A673 (cell line): ENCODE results near the gene C14orf132. TPM values are rescaled to one million over a fixed set of nuclear protein-coding genes. Genes with fewer than 3 reads are reported as not detected.

Experiments
- BruUV-seq: library from RNA; stranded (reverse); fragments of 400-500 nt; replicated peaks from 2 replicates; lab custom pipeline; 2021; lab: Mats Ljungman, UMichigan
- CTCF ChIA-PET: fragments of 300-600 bp; sonication (Branson Sonifier 250); formaldehyde crosslinking; loops from one replicate; lab custom pipeline; 2022; ENCODE audit warnings: antibody characterized with exemption; lab: Charles Lee
- POLR2A ChIA-PET: fragments of 300-600 bp; sonication (Branson Sonifier 250); formaldehyde crosslinking; loops from one replicate; lab custom pipeline; 2022; ENCODE audit warnings: antibody characterized with exemption; ENCODE audit not compliant: low non-redundant PET; lab: Charles Lee
- DNase-seq: peaks from one replicate; pipeline ENCODE4 v3.0.0-alpha.2; 2015; ENCODE audit warnings: low spot score
- H3K27ac ChIP-seq: fragments of 200-600 bp; sonication (generic); 2 replicates; pipeline ENCODE4 v1.5.1; 2016; ENCODE audit warnings: mixed run types, low read depth, mild to moderate bottlenecking, mixed read lengths, antibody characterized with exemption, low read length; ENCODE audit not compliant: poor library complexity, severe bottlenecking
- H3K27me3 ChIP-seq: fragments of 200-600 bp; sonication (generic); replicated peaks from 2 replicates; pipeline ENCODE4 v1.6.1; 2017; ENCODE audit warnings: mixed run types, low read depth, mild to moderate bottlenecking, mixed read lengths, antibody characterized with exemption, low read length; ENCODE audit not compliant: insufficient read depth, poor library complexity
- H3K36me3 ChIP-seq: fragments of 200-600 bp; sonication (generic); 2 replicates; pipeline ENCODE4 v1.6.1; 2016; ENCODE audit warnings: mixed run types, mild to moderate bottlenecking, mixed read lengths, antibody characterized with exemption, low read length; ENCODE audit not compliant: insufficient read depth, poor library complexity, severe bottlenecking
- H3K4me1 ChIP-seq: fragments of 200-600 bp; sonication (generic); 2 replicates; pipeline ENCODE4 v1.6.1; 2017; ENCODE audit warnings: mixed run types, mild to moderate bottlenecking, mixed read lengths, antibody characterized with exemption, low read length; ENCODE audit not compliant: insufficient read depth, poor library complexity, severe bottlenecking
- H3K4me3 ChIP-seq: fragments of 200-600 bp; sonication (generic); 2 replicates; pipeline ENCODE4 v1.5.1; 2016; ENCODE audit warnings: low read depth, mixed run types, mild to moderate bottlenecking, mixed read lengths, low read length; ENCODE audit not compliant: poor library complexity, severe bottlenecking
- H3K9me3 ChIP-seq: fragments of 200-600 bp; sonication (generic); 2 replicates; pipeline ENCODE4 v1.6.1; 2016; ENCODE audit warnings: mixed run types, low read depth, mild to moderate bottlenecking, mixed read lengths, antibody characterized with exemption, low read length; ENCODE audit not compliant: poor library complexity, severe bottlenecking
- EZH2 ChIP-seq: fragments of 200-600 bp; sonication (generic); IDR thresholded peaks from 2 replicates; pipeline ENCODE4 v1.6.1; 2017; ENCODE audit warnings: borderline replicate concordance, low read depth, mild to moderate bottlenecking, mixed read lengths, antibody characterized with exemption, low read length; ENCODE audit not compliant: poor library complexity, severe bottlenecking
- intact Hi-C: fragments of 100-400 bp; cut with micrococcal nuclease; formaldehyde crosslinking; loops from one replicate; pipeline ENCODE4 v1.10.0; 2022; ENCODE audit not compliant: unreplicated experiment
- total RNA-seq: library from RNA; stranded (reverse); gene quantifications from 2 replicates; pipeline ENCODE4 v1.2.3, GENCODE V29; 2021
- TF ChIP-seq, protein P1 (sequence below): fragments of 300-800, 200-600 bp; sonication (generic); conservative IDR thresholded peaks from 2 replicates; pipeline ENCODE4 v1.5.1; 2017; ENCODE audit warnings: low read depth, mild to moderate bottlenecking, antibody characterized with exemption, low read length, moderate library complexity, mixed read lengths

The C14orf132 gene
- total RNA-seq, 1 experiment from 2014 or later: 8.3 TPM

DNA sequence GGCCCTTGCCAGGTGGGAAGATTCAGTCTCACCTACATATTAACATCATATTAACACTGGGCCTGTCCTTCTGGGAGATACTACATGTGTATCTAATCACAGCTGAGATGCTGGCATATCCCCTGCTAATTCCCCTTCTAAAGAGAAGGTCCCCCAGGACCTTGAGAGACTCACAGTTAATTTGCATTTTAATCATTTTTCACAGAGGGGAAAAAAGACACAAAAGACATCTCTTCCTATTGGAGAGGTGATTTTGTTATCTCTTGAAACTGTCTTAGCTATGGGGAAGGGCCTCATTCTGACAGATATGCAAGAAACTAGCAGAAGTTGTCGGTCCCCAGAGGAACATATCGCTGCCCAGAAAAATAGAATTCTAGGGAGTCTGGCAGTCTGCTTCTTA is 7.5 kb downstream of the C14orf132 start:
- H3K4me3 ChIP-seq: no peak overlapping the region
- ChIA-PET CTCF (no interaction called here), POLR2A (no interaction called here)
- H3K27ac ChIP-seq: no peak overlapping the region
- no peaks in the 10 kb centered on the region for H3K36me3 ChIP-seq
- BruUV-seq: no TSS peak
- intact Hi-C loops: no loop called here
- no peaks in the 10 kb centered on the region for H3K9me3 ChIP-seq
- no peaks in the 10 kb centered on the region for H3K4me1 ChIP-seq
- no peaks in the 10 kb centered on the region for H3K27me3 ChIP-seq
- TF ChIP-seq, protein P1, sequence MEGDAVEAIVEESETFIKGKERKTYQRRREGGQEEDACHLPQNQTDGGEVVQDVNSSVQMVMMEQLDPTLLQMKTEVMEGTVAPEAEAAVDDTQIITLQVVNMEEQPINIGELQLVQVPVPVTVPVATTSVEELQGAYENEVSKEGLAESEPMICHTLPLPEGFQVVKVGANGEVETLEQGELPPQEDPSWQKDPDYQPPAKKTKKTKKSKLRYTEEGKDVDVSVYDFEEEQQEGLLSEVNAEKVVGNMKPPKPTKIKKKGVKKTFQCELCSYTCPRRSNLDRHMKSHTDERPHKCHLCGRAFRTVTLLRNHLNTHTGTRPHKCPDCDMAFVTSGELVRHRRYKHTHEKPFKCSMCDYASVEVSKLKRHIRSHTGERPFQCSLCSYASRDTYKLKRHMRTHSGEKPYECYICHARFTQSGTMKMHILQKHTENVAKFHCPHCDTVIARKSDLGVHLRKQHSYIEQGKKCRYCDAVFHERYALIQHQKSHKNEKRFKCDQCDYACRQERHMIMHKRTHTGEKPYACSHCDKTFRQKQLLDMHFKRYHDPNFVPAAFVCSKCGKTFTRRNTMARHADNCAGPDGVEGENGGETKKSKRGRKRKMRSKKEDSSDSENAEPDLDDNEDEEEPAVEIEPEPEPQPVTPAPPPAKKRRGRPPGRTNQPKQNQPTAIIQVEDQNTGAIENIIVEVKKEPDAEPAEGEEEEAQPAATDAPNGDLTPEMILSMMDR: no peak
- no peak for TF ChIP-seq EZH2
- DNase-seq: no peak

DNA sequence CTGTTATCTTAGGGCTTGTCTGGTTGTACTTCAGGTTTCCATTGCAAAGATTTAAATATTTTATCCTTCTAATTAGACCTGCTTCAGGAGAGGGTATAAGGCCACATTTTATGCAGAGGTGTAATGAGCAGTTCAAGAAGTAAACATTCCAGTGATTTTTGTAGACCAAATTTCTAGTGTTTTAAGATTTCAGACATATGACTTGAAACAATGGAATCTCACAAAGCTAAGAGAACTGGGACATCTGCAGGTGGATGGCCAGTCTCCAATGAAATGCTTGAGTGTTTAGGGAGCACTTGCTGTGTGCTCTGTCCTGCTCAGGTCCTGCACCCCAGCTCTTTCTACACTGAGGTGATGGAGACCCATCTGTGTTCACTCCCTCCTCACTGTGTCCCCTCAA is 7.9 kb downstream of the C14orf132 start:
- H3K9me3 ChIP-seq: no peaks in the 10 kb centered on the region
- H3K4me3 ChIP-seq: no peak overlapping the region
- TF ChIP-seq, protein P1: no peak
- no peak for TF ChIP-seq EZH2
- no peaks in the 10 kb centered on the region for H3K27me3 ChIP-seq
- no peak for DNase-seq
- ChIA-PET POLR2A (no interaction called here), CTCF (no interaction called here)
- no TSS peak for BruUV-seq
- intact Hi-C loops: no loop called here
- no peak overlapping the region for H3K27ac ChIP-seq
- H3K4me1 ChIP-seq: no peaks in the 10 kb centered on the region
- no peaks in the 10 kb centered on the region for H3K36me3 ChIP-seq

DNA sequence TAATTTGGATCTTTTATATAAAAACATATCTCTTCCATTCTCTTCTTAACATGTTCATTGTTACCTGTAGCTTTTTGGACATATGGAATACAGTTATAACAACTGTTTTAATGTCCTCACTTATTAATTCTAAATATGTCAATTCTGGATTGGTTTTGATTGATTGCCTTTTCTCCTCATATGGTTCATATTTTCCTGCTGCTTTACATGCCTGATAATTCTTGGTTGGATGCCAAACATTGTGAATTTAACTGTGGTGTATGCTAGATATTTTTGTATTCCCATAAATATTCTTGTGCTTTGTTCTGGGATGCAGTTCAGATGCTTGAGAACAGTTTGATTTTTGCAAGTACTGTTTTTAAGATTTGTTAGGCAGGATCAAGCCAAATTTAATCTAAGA is 10.8 kb downstream of the C14orf132 start:
- Histone ChIP-seq H3K27ac (no peak overlapping the region), H3K4me1 (no peaks in the 10 kb centered on the region), H3K27me3 (no peaks in the 10 kb centered on the region), H3K4me3 (no peak overlapping the region), H3K36me3 (no peaks in the 10 kb centered on the region), H3K9me3 (no peaks in the 10 kb centered on the region)
- no TSS peak for BruUV-seq
- intact Hi-C loops: no loop called here
- POLR2A ChIA-PET: no interaction called here
- no peak for TF ChIP-seq EZH2
- TF ChIP-seq, protein P1: no peak
- no peak for DNase-seq
- CTCF ChIA-PET: no interaction called here
